ENCODE results near the gene OTUB1.

Gene OTUB1

DNA sequence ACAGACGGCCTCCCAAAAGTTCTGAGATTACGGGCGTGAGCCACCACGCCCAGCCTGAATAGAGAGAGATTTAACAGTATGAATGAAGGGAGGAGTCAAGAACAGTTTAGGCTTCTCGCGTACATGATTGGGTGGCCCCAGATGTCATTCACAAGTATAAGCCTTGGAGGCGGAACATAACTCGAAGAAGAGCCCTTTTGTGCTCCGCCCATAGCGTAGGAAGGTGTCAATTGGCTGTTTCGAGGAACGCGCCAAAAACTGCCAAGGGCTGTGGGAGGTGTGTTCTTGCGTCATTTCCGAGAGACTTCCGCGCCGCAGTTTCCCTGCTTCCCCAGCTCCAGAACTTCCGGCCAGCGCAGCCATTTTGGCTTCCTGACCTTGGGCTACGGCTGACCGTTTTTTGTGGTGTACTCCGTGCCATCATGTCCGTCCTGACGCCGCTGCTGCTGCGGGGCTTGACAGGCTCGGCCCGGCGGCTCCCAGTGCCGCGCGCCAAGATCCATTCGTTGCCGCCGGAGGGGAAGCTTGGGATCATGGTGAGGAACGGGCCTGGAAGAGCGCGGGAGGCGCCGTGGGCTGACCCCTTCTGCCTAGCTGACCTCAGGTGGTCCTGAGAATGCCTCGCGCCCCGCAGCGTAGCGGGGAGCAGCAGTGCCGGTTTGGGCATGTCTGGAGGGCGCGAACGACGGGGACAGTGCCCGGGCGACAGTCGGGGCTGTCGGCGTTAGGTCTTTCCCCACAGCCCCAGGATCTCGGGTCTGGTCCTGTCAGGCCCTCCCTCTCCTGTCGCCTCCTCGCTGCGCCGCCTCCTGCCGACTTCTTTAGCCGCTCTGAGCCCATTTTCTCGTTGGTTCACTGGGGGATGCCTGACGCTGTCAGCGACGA is 11.7 kb upstream of the OTUB1 start, which contains the start of gene COX8A:
Gene COX8A, plus strand, starts transcription at position 362 of the 885 bp plus-strand sequence. Its CDS starts 61 bp downstream, at position 423.
- DNase-seq (ENCODE audit: low spot score): peak; percentile 91

DNA sequence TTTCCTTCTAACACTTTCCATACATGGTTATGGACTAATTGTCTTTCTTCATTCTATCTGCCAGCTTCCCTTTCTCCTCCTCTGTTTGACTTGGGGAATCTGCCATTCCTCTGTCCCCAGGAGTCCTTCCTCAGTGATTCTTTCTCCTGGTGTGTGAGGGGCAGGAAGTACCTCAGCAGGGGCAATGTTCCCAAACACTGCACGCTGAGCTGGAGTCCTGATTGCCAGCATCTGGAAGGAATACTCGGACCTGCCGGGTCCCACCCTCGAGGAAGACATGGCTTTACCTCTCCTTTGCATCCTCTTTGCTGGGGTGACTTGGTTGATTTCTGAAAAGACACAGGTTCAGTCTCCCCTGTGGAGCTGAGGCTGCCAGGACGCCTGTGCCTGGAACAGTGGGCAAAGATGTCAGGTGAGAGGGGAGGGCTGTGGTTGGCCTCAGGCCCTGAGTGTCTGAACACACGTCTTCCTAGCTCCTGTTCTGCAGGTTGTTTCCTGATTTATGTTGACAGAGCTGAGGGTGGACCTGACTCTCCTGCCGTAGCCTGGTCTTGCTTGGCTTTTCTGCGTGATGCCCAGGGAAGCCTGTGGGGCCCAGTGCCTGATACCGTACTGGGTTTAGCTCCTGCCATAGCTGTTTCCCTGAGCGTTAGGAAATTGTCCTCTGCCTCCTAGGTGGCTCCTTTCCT is 7.5 kb upstream of the OTUB1 start:
- no peak for DNase-seq (ENCODE audit: low spot score)

DNA sequence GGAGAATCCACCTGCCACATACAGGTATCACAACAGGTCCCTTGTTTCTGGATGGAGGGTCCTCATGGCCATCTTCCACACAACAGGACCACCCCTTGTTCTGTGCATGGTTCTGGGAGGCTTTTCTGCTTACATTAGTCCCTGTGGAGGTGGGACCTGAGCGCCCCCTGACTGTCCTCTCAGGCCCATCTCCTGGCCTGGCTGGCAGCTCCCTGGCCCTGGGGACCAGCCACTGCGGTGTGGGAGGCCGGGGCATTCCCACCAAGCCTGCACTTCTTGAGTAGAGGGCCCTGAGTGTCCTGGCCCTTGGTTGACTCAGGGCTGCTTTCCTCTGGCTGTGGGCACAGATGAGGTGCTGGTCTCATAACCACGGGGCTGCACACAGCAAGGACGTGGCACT is 6.8 kb upstream of the OTUB1 start:
- DNase-seq (ENCODE audit: low spot score): no peak

DNA sequence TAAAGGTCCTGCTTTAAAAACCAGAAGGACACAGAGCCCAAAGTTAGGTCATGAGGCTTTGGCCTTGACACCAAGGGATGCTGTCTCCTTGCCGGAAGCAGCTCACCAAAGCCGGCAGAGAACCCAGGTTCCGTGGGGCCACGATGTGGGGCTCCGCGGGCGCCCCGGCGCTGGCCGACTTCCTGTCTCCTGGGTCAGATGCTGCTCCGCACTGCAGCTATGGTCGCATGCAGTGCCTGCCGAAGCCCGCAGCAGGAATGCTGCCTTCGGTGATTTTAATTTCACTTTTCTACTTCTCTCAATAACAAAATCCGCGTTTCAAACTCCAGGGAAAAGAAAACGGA is 454 bp upstream of the OTUB1 start:
- no peak for DNase-seq (ENCODE audit: low spot score)

DNA sequence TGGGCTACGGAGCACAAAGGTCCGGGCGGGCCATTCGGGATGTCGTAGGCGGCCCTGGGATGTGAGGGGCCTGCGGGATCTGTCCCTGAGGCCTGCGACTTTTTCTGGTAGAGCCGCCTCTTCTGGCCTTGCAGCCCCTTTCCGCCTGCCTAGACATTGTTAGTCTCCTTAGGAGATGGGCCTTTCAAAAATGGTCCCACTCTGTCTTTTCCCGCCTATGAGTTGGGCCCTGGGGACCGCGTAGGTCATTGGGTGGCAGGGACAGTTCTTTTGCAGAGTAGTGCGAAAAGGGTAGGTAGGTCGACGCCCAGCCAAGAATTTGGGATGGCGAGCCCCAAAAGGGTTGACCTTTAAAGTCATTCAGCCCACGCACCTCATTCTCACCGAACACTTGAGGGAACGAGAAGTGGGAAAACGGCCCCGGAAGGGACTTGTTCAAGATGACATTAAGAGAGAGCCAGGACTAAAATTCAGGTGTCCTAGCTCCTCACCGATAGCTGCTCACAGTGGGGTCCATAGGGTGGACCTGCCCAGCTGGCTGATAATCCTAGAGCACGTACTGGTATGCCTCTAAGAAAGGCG is 785 bp downstream of the OTUB1 start:
- no peak for DNase-seq (ENCODE audit: low spot score)

DNA sequence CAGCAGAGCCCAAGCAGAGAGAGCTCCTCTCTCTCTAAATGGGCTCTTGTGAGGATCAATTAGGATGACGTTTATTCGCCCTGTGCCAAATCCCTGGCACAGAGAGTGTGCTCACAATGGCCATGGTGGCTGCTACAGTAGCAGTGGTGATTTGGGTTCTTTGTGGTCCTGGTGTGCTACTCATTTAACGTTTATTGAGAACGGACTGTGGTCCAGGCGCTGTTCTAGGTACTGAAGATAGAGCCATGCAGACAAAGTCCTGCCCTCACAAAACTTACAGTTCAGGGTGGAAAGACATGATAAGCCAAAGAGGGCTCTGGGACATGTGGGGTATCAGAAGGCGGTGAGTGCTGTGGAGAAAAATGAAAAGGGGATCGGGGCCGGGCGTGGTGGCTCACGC is 5.3 kb downstream of the OTUB1 start:
- no peak for DNase-seq (ENCODE audit: low spot score)

DNA sequence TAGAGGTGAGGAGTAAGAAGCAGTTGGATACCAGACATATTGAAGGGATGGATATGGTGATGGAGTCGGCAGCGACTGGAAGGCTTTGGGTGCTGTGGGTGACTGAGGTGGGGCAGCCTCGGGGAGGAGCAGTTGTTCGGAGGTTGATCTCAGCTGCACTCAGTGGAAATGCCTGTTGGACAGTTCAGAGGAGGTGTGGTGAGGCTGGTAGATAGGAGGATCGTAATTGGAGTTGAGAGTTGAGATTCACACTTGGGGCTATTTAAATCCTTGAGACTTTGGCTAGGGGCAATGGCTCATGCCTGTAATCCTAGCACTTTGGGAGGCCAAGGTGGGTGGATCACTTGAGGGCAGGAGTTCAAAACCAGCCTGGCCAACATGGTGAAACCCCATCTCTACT is 6.9 kb downstream of the OTUB1 start:
- DNase-seq (ENCODE audit: low spot score): no peak

DNA sequence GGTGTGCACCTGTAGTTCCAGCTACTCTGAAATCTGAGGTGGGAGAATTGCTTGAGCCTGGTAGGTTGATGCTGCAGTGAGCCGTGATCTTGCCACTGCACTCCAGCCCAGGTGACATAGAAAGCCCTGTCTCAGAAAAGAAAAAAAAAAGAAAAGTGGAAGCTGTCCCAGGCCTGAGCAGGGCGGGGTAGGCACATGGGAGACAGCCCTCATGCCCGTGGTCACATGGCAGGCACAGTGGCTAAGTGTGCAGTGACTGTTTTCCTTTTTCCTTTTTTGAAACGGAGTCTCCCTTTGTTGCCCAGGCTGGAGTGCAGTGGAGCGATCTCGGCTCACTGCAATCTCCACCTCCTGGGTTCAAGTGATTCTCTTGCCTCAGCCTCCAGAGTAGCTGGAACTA is 7.8 kb downstream of the OTUB1 start:
- no peak for DNase-seq (ENCODE audit: low spot score)

DNA sequence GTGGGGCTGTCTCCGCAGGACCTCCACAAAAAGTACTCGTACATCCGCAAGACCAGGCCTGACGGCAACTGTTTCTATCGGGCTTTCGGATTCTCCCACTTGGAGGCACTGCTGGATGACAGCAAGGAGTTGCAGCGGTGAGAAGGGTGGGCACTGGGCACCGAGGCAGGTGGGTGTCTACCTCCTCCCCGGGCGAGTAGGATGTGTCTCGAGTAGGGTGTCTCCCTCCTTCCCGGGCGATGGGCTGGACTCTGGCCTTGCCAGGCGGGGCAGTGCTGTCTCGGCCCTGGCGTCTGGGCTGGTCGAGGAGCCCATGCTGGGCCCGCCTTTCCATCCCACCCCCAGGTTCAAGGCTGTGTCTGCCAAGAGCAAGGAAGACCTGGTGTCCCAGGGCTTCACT is 10.3 kb downstream of the OTUB1 start:
- no peak for DNase-seq (ENCODE audit: low spot score)

DNA sequence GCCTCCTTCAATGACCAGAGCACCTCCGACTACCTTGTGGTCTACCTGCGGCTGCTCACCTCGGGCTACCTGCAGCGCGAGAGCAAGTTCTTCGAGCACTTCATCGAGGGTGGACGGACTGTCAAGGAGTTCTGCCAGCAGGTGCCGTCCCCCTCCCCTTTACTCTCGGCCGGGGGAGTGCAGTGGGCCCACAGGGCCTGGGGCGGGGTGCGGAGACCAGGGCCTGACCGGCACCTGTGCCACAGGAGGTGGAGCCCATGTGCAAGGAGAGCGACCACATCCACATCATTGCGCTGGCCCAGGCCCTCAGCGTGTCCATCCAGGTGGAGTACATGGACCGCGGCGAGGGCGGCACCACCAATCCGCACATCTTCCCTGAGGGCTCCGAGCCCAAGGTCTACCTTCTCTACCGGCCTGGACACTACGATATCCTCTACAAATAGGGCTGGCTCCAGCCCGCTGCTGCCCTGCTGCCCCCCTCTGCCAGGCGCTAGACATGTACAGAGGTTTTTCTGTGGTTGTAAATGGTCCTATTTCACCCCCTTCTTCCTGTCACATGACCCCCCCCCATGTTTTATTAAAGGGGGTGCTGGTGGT is 11.0 kb downstream of the OTUB1 start:
- no peak for DNase-seq (ENCODE audit: low spot score)

DNA sequence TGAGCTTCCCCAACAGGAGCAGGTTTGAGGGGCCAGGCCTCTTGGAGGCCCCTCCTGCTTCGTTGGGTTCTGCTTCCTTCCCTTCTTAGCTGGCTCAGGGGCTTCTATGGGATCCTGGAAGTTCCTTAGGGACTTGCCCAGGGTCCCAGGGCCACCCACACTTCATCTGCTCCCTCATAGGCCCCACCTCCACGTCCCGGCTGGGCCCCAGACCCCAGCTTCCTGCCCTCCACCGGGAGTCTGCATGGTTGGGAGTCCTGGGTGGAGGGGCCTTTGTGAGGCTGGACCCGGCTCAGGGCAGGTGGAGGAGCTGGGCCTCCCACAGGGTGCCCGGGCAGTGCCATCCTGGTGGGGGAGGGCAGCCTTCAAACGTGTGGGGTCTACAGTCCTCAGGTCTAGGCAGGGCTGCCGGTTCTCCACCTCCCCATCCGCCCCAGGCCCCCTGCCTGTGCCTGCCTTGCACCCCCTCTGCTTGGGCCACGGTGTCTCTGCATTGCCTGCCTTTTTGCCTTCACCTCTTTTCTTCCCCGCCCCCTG is 11.6 kb downstream of the OTUB1 start:
- no peak for DNase-seq (ENCODE audit: low spot score)

DNA sequence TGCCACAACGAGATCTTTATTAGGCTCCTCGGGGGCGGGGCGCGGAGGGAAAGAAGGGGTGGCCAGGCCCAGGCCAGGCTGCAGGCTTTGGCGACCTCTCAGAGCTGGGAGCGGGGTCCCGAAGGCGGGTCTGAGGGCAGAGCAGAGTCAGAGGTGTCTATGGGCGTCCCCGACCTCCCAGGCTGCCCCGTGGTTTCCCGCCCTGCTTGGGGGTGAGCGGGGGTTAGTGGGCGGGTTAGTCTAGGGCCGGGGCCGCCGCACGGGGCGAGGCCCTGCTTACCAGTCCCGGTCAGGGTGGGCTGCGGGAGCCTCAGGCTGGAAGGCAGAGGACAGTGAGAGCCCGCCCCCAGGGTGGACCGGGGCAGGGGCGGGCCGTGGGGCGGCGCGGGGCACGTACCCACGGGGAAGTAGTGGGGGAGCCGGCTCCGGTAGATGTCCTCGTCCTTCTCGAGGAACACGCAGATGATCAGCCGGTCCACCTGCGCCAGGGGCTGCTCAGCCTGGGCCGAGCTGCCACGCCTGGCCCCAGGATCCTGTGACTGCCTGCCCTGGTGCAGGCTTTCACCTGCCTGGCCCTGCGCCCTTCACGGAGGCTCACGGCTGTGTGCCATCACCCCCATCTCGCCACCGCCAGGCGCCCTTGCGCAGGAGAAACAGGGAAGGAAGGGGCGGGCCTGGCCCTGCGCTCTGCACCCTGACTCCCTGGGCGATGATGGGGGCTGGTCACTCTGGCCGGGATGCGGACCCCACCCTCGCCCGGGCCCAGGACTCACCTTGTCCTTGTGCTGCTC is 12.5 kb downstream of the OTUB1 start:
- DNase-seq (ENCODE audit: low spot score): no peak

DNA sequence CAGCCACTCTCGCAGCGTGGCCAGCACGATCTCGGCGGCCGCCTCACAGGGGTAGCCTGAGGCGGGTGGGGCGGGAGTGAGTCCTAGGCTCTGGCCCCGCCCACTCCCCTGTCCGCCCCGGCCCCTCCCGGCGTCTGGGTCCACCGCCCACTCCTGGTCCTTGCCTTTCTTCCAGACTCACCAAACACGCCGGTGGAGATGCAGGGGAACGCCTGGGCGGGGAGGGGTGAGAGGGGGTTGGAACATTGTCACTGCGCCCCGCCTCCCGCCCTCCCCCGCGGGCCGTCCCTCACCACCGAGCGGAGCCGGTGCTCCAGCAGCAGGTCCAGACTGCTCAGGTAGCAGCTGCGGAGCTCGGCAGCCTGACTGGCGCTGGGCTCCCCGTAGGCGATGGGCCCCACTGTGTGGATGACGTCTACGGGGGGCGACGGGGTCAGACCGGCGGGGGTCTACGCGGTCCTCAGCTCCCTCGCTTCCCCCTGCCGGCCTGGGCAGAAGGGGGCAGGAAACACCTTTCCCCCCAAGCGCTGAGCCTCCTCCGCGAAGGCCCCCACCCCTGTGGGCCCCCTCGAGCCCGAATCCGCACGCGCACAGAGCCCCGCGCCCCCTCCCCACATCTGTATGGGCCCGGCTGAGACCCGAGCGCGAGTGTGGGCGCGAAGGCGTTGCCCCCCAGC is 13.2 kb downstream of the OTUB1 start:
- no peak for DNase-seq (ENCODE audit: low spot score)

DNA sequence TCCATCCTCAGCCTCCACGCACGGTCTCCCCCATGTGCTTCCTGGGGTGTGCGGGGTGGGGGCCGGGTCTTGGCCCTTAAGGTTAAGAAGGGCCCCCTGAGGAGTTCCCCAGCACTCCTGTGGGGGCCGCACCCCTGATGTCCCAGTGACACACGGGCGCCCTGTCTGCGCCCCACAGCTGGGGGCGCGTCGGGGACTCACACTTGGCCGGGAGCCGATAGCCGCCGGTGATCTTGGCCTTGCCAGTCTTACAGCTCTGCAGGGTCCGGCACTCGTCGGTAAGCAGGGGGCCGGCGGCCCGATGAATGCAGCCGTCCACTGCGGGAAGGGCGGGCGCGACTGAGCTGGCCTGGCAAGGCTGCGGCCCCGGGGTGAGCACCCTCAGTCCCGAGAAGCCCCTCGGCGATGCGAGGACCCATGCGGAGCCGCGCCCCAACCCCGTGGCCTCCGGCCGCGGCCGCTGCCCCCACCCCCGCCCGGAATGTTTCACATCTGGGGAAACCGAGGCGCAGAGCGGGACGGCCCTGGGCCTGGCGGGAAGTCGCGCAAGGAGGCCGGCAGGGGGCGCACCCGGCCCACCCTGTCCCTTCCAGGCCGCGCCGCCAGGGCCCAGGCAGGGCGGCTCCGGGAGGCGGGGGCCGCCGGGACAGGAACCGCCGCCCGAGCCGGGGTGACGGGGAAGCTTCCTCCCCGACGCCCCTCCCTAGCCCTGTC is 13.9 kb downstream of the OTUB1 start:
- DNase-seq (ENCODE audit: low spot score): no peak

DNA sequence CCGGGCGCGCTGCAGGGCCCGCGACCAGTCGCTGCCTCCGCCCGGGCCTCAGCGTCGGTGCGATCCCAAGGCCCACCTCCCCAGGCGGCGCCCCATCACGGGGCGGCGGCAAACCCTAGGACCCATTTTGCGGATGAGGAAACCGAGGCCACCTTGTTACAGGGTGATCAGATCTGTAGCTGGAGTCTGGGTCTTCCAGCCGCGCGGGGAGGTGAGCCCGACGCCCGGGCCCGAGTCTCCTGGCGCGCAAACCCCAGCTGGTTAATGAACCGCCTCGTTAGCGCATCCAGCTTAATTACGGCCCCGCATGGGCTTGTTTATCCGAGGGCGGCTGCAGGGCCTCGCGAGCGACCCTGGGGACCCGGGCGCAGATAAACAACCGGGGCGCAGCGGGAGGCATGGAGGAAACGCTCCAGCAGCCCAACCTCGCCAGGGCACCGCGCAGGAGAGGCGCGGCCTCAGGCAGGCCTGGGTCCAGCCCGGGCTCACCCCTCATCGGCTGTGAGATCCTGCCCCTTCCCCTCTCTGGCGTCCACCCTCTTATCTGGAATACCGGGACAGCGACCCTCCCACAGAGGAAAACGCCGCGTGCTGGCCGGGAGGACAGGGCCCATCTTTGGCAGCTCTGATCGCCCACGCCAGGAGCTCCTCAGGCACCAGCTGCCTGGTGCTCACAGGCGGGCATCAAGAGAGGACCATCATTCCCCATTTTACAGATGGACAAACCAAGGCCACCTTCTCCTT is 14.7 kb downstream of the OTUB1 start:
- DNase-seq (ENCODE audit: low spot score): no peak

DNA sequence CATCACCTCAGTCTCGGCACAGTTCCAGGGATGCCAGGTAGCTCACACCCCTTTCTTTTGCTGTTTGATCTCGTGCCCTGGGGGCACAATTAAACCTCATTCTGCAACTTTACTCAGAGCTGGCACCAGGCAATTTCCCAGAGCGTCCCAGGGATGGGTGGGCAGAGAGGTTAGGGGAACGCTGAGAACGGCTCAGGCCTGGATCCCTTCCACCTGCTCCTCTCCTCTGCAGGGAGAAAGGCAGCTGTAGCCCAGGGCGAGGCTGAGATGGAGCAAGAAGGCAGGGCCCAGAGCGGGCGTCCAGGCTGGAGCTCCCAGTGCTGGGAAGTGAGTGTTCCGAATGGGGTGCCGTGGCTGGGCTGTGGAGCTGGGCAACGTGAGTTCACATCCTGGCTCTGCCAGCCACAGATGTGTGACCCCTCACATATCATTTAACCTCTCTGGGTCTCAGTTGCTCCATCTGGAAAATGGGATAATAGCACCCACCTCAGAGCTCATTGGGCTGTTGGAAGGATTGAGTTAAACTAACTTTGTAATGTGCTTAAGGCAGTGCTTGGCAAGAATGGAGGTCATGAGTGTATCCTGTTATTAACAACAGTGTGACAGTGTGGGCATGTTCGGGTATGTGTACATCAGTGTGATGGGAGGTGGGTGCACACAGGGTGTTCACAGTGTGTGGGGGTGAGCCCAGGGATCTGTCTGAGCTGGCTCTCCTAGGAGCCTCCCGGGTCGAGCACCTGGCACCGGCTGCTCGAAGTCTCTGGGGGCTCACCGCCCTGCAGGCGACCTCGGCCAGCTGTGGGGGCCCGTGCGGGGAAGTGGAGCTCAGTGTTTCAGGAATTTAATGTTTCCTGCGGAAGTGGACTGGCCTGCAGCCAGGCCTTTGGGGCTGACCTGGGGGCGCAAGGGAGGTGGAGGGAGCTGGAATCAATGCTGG is 15.5 kb downstream of the OTUB1 start:
- no peak for DNase-seq (ENCODE audit: low spot score)

DNA sequence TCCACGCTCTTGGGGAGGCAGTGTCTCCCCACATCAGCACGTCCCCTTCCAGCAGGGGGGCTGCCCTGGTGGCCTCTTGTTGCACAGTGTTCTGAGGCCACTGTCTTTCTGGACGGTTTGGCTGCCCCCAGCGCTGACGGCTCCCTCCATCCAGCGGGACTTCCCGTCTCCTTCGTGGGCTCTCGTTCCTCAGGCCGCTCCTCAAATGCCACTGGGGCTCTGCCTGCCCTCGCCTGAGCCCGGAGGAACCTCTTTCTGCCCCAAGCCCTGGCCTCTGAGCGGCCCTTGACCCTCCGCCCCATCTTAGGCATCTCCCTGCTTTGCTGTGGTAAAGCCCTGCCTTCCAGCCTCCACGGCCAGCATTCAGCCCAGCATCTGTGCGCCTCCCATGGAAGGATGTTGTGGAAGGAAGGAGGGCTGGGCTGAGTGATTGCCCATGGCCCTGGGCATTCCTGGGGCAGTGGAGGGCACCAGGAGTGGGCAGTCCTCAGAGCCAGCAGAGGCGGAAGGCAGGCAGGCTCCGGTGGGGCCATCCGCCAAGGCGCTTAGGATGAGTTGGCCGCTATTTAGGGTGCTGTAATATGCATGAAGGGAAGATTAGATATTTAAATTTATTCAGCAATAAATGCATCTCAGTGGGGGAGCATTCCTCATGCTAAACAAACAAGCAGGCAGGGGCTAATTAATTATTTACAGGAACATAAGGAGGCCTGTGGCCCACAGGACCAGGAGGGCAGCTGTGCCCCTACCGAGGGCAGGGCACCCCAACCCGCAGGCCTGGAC is 17.8 kb downstream of the OTUB1 start:
- no peak for DNase-seq (ENCODE audit: low spot score)

DNA sequence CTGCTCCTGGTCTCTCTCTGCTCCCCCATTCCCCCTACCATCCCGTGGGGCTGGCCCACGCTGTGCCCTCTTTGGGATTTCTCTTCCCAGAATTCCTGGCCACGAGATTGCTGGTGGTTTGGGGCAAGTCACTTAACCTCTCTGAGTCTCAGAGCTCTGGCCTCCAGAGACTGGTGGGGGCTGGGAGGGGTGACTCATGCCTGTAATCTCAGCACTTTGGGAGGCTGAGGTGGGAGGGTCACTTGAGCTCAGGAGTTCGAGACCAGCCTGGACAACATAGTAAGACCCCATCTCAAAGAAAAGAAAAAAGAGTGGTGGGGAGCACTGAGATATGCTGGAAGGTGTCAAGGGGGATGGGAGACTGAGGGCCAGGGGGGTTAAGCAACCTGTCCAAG is 18.3 kb downstream of the OTUB1 start:
- no peak for DNase-seq (ENCODE audit: low spot score)
